ENCODE data around the gene PLCB4. TPM values are rescaled to one million over a fixed set of nuclear protein-coding genes. Genes with fewer than 3 reads are reported as not detected.

PLCB4 gene
- total RNA-seq, 1 donor from 2014 or later: not detected

DNA sequence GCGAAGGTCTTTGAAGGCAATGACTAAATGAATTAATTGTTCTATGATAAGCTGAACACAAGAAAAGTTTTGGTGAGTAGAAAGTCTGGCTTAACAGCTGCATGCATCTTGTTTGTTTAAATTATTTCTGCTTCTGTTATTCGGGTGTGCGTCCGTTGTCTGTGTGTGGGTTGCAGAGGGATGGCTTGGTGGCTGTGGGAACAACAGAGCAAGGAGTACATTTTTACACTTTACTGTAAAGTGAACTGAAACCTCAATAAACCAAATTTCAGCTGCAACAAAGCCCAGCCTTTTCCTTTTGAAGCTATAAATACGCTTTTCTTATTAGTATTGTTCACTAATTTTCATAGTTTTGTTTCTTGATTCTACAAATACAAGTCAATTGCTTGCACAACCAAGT is 442.0 kb downstream of the PLCB4 start:
- intact Hi-C loops (cut with micrococcal nuclease): loop anchor here (10.0 kb wide), 1 partner anchor 64 kb away; no protein-coding TSS in a partner anchor

DNA sequence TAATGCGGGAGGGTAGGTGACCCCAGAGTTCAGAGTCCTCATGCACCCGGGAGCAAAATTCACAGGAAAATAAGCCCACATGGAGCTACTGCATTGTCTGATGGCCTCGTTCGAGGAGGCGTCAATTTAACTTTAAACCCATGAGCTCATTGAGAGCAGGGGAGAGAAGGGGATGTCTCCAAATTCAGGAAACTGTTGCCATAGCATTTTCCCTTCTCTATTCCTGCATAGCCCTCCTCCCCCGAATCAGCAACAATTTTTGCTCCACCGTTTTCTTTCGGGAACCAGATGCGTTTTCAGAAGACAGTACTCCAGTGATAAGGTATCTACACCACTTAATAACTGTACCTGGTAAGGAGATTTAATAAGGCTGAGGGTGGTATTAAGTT is 445.2 kb downstream of the PLCB4 start:
- intact Hi-C loops (cut with micrococcal nuclease): loop anchor here (10.0 kb wide), 1 partner anchor 61 kb away; no protein-coding TSS in a partner anchor

- intact Hi-C loops (cut with micrococcal nuclease): loop anchor here (10.0 kb wide), 1 partner anchor 60 kb away; no protein-coding TSS in a partner anchor
Observed at GRCh38 chr20:9514461-9515213, 445.8 kb downstream of the PLCB4 start, which contains the start of gene LAMP5. LAMP5 (plus strand) TSS chr20:9514590; CDS start chr20:9514853, 263 bp downstream.

- intact Hi-C loops (cut with micrococcal nuclease): loop anchor here (10.0 kb wide), 1 partner anchor 60 kb away; no protein-coding TSS in a partner anchor
Observed at GRCh38 chr20:9515214-9515585, 446.3 kb downstream of the PLCB4 start.

GRCh38 chr20:9515741-9516233 is 446.9 kb downstream of the PLCB4 start:
- intact Hi-C loops (cut with micrococcal nuclease): loop anchor here (10.0 kb wide), 1 partner anchor 59 kb away; no protein-coding TSS in a partner anchor

GRCh38 chr20:9516234-9516871 is 447.5 kb downstream of the PLCB4 start:
- intact Hi-C loops (cut with micrococcal nuclease): loop anchor here (10.0 kb wide), 1 partner anchor 58 kb away; no protein-coding TSS in a partner anchor

- intact Hi-C loops (cut with micrococcal nuclease): loop anchor here (10.0 kb wide), 1 partner anchor 57 kb away; no protein-coding TSS in a partner anchor
Observed at GRCh38 chr20:9517297-9518162, 448.6 kb downstream of the PLCB4 start.

DNA sequence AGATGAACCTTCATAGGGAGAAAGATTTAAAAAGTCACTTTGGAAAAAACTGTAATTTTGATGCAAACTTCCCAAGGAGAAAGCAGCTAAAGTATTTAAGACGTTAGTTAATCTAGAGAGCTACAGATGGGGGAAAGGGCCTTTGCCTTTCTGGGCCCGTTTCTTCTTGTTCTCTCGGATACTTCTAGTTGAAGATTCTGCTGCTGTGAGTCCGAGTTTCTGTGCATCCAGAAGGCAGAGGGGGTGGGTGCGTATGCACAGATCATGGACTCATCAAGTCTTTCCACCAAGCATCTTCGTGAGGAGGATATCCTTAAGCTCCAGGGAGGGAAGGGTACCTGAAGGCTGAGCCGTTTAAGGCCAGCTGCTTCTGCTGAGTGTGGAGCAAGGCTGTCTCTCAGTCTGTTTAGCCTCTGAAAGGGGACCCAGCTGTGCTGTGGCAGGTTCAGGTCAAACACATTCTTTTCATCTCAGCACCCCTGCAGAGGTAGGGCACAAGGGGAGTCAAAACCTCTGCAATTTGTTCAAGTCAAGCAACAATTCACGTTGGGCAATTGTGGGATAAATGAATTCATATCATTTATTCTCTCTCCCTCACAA is 449.8 kb downstream of the PLCB4 start:
- intact Hi-C loops (cut with micrococcal nuclease): loop anchor here (10.0 kb wide), 1 partner anchor 56 kb away; no protein-coding TSS in a partner anchor

DNA sequence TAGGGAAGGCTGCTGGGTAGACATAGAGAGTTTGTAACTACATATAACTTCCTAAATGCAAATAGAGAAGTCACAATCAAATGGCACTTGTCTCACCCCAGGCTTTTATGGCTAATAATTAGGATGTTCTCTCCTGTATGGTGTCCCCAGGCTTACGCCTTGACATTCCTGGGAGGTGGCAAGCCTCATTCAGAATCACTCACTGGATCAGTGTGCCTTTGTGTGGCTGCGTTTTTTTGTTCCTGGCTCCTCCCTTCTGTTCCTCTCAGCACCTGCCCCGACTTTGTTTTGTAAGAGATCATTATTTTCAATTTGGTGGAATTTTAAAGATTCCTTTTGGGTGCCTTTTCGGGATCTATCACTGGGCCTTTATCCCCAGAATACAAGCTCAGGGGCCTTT is 451.2 kb downstream of the PLCB4 start:
- intact Hi-C loops (cut with micrococcal nuclease): no loop called here

DNA sequence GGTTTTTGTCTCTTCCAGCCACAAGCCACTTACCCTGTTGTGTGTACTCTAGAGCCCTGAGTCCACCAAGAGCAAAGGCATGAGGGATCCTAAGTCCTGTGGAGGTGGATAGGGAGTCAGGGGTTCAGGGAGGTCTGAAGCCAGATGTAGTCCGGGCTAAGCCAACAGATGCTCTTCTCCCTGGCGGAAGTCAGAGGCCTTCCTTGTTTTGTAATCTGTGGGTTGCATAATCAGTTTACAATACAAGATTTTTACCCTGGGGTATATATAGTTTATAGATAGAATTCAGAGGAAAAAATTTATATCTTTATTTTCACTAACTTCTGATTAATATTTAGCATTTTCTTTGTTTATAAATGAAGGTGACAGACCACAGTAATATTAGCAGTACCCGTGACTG is 454.7 kb downstream of the PLCB4 start:
- intact Hi-C loops (cut with micrococcal nuclease): no loop called here

Measured in T-helper 2 cell treated with Interferon-gamma antibody and Interleukin-4, amounts not matched to agents 100 ng/mL and 5 ng/mL, for 36 hours (primary cell).